ENCODE results near the gene CLDN14. TPM values are rescaled to one million over a fixed set of nuclear protein-coding genes. Genes with fewer than 3 reads are reported as not detected.

The CLDN14 gene
- total and polyA plus RNA-seq, 12 donors = 0.06 TPM; not detected in 11

DNA sequence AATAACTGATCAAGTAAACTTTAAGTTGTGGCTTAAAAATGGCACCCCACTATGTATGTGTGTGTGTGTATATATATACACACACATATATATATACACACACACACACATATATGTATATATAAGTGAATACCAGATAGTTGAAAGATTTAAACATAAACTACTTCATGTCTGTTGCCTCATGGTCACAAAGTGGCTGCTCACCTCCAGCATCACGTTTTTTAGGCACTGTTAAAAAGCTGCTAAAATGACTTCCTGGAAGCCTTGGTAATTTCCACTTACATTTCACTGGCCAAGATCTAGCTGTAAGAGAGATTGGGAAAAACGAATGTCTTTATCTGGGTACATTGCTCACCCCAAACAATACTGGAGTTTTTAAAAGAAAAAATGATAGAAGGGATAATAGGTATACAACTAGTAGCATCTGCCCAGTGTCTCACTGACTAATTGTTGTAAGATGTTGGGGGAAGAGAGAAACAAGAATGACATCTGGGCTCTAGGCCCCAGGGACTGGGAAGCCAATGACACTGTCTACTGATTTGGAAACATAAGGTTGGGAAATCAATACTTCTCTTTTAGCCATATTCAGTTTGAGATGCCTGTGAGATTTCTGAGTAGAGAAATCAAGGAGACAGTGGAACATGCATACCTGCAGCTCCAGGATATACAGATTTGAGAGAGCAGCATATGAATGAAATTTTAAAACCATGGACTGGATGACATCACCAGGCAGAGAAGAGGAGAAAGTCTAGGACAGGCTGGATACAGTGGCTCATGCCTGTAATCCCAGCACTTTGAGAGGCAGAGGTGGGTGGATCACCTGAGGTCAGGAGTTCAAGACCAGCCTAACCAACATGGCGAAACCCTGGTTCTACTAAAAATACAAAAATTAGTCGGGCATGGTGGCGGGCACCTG is 42.8 kb downstream of the CLDN14 start:
- ATAC-seq (peak in 1 of 8 donors; percentile 39), DNase-seq (no peak)
- WGBS, 2 donors = 87 to 90% methylated on average over 5 of the region's 5 CpGs
- H3K4me1 ChIP-seq = peaks cover 0 to 13% (median 0%) of the 10 kb centered on the region in 9 donors
- H3K36me3 ChIP-seq = no peaks in the 10 kb centered on the region
- H3K4me3 ChIP-seq = no peak overlapping the region
- no peaks in the 10 kb centered on the region for H3K27me3 ChIP-seq
- intact Hi-C loops (cut with DNase I) = no loop called here
- H3K9me3 ChIP-seq = peaks cover 0 to 4% (median 0%) of the 10 kb centered on the region in 11 donors
- peak overlapping the region in 1 of 10 donors; percentile 26 for H3K27ac ChIP-seq
- TF ChIP-seq, protein P1, sequence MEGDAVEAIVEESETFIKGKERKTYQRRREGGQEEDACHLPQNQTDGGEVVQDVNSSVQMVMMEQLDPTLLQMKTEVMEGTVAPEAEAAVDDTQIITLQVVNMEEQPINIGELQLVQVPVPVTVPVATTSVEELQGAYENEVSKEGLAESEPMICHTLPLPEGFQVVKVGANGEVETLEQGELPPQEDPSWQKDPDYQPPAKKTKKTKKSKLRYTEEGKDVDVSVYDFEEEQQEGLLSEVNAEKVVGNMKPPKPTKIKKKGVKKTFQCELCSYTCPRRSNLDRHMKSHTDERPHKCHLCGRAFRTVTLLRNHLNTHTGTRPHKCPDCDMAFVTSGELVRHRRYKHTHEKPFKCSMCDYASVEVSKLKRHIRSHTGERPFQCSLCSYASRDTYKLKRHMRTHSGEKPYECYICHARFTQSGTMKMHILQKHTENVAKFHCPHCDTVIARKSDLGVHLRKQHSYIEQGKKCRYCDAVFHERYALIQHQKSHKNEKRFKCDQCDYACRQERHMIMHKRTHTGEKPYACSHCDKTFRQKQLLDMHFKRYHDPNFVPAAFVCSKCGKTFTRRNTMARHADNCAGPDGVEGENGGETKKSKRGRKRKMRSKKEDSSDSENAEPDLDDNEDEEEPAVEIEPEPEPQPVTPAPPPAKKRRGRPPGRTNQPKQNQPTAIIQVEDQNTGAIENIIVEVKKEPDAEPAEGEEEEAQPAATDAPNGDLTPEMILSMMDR (IDR thresholded peaks at IDR 0.05) = no peak

DNA sequence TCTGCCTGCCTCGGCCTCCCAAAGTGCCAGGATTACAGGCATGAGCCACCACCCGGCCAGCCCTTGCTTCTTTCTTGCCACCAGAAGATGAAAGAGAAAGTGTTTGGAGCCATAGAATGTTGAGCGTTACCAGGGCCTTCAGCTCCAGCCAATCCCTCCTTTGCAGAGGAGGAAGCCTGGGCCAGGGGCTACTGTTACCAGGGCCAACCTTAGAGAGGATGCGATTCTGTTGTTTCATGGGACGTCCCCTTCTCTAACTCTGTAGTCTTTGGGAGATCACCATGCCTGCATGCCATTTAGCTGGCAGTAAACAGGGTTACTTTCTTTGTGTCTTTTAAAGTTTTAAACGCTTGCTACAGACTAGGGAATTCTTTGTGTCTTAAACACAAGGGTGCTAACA is 45.8 kb downstream of the CLDN14 start:
- 86 to 92% methylated on average over 6 of the region's 6 CpGs for WGBS, 2 donors
- Histone ChIP-seq H3K9me3 (peaks cover 0 to 4% (median 0%) of the 10 kb centered on the region in 11 donors), H3K4me1 (peaks cover 0 to 38% (median 9%) of the 10 kb centered on the region in 9 donors), H3K4me3 (no peak overlapping the region), H3K36me3 (no peaks in the 10 kb centered on the region), H3K27me3 (peaks cover 0 to 24% (median 0%) of the 10 kb centered on the region in 7 donors), H3K27ac (no peak overlapping the region)
- ATAC-seq = no peak
- TF ChIP-seq, protein P1 (IDR thresholded peaks at IDR 0.05) = no peak
- DNase-seq = no peak
- intact Hi-C loops (cut with DNase I) = no loop called here

DNA sequence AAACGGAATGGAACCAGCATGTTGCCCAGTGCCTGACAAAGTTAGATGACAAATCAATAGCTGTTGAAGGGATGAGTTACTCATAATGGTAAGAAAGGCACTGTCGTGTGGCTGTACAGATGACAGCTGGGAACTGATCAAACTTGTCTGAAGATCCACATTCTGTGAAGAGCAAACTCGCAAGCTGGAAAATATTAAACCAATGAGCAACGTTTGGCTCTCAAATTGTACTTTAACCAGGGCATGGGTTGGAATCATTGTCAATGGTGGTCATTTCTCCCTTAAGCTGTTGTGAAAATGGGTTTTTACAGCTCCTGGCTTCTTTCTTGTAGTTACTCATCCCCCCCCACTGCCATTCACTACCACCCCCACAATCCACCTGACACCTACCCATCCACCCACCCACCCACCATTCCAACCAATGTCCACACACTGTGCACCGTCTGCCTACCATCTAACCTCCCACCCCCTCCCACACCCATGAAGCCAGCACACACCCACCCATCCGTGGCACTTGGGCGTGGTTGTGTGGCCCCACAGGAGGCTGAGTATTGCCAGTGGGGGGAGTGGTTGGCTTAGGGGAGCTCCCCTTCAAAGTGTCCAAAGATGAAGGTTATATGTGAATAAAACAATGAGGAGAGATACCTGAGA is 46.7 kb downstream of the CLDN14 start:
- H3K4me3 ChIP-seq = no peak overlapping the region
- ATAC-seq (no peak), DNase-seq (no peak)
- H3K27ac ChIP-seq = no peak overlapping the region
- 90 to 93% methylated on average over 7 of the region's 7 CpGs for WGBS, 2 donors
- intact Hi-C loops (cut with DNase I) = no loop called here
- H3K9me3 ChIP-seq = peaks cover 0 to 4% (median 0%) of the 10 kb centered on the region in 11 donors
- peaks cover 0 to 45% (median 9%) of the 10 kb centered on the region in 9 donors for H3K4me1 ChIP-seq
- TF ChIP-seq, protein P1 (IDR thresholded peaks at IDR 0.05) = no peak
- H3K27me3 ChIP-seq = peaks cover 0 to 28% (median 0%) of the 10 kb centered on the region in 7 donors
- no peaks in the 10 kb centered on the region for H3K36me3 ChIP-seq

DNA sequence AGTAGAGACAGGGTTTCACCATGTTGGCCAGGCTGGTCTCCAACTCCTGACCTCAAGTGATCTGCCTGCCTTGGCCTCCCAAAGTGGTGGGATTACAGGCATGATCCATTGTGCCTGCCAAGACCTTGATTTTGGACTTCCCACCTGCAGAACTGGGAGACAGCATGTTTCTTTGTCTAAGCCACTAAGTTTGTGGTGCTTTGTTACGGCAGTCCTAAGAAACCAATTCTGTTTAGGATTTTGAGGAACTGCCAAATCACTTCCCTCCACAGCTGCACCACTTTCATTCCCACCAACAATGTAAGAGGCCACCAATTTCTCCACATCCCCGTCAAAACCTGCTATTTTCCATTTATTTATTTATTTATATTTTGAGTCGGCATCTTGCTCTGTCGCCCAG is 48.7 kb downstream of the CLDN14 start:
- intact Hi-C loops (cut with DNase I) = no loop called here
- ATAC-seq (no peak), DNase-seq (no peak)
- peak overlapping the region in 1 of 10 donors; percentile 42 for H3K4me3 ChIP-seq
- H3K9me3 ChIP-seq = no peaks in the 10 kb centered on the region
- TF ChIP-seq, protein P1 (IDR thresholded peaks at IDR 0.05) = no peak
- H3K36me3 ChIP-seq = no peaks in the 10 kb centered on the region
- H3K4me1 ChIP-seq = peaks cover 0 to 32% (median 9%) of the 10 kb centered on the region in 9 donors
- WGBS, 2 donors = 82 to 92% methylated on average over 4 of the region's 4 CpGs
- peak overlapping the region in 4 of 10 donors; percentile 73 to 87 (median 78) for H3K27ac ChIP-seq
- H3K27me3 ChIP-seq = peaks cover 0 to 28% (median 0%) of the 10 kb centered on the region in 7 donors
